GM19035 (cell line): ENCODE results near the gene RASL10B.
"Not testable (repeated sequence)": the region's sequence is repeated elsewhere in the genome, so short reads cannot be mapped to it uniquely, and the experiment has no call there.

Source experiments
- ATAC-seq: cut with Tn5 transposase; IDR thresholded peaks from one replicate; pipeline ENCODE4 v1.9.1; 2021; ENCODE audit not compliant: unreplicated experiment

Gene RASL10B

GRCh38 chr17:35731239-35731916, at the start of gene RASL10B:
TSS of gene RASL10B (plus strand) at chr17:35731639. CDS start at chr17:35735185, 3,546 bp downstream.
- ATAC-seq = no peak

- ATAC-seq = no peak
These were observed 47.8 kb upstream of the RASL10B start for GRCh38 chr17:35683591-35683990.

DNA sequence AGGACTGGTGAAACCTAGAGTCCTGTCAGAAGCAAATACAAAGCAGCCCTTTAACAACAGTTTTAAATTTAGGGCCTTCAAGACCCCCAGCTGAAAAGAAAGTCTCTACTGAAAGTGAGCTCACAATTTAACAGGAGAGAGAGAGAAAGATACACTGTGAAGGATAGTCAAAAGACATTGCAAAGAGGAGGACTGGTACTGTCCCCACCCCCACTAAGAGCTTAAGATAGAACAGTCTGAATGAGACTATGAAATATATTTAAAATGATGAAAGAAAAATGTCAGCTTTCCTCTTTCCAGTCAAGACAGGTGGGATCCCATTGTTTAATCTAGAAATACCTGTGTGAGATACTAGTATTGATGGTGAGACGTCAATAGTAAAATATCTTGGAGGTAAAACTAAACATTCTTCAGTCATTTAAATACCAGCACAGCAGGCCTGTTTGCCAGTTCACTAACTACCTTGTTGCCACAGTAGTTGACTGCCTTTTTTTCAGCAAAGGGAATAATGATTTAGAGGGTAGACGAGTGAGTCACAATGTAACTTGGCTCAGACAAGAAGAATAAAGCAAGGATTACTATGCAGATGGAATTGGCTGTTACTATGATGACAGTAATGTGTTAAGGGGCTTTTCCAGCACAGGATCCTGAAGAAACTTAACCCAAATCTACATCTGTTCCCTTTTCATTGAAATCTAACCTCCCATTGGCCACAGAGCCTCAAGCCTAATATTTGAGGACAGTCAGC, 47.2 kb upstream of the RASL10B start:
- ATAC-seq = no peak

DNA sequence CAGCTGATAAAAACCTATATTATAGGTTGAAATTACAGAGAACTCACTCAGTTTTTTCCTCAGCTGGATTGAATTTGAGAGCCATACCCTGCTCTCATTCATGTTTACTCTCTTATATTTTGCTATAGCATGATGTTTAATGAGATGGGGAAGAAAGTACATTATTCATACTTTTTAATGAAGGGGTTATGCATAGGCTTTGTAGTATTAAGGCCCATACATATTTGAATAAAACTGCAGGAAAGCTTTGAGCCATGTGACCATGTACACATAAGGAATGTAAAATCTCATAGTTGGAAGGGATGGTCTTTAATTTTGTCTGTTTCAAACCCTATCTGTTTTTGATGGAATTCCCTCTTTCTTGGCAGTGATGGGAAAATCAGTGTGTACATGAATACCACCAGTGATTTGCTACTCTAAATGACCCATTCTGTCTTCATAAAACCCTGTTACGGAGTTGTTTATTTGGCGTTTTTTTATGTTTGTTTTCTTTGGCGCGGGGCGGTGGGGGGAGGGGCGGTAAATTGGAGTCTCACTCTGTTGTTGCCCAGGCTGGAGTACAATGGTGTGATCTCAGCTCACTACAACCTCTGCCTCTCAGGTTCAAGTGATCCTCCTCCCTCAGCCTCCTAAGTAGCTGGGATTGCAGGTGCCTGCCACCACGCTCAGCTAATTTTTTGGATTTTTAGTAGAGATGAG, 38.8 kb upstream of the RASL10B start:
- no peak for ATAC-seq

DNA sequence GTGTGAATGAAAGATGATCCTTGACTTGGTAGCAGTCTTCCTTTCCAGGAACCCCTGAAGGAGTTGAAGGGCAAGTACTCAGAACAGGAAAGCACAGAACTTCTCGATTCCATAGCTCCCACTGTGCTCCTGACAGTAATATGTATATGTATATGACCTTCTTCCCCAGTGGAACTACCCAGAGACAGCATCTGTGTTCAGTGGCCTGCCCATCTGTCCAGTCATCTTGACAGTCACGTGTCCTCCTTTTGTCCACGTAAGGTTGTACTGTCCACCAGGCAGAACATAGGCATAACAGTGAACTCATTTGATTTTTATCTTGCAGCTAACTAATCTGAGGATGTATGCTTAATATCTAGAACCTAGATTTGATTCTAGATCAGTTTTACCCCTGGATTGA, 37.8 kb upstream of the RASL10B start:
- ATAC-seq = no peak

DNA sequence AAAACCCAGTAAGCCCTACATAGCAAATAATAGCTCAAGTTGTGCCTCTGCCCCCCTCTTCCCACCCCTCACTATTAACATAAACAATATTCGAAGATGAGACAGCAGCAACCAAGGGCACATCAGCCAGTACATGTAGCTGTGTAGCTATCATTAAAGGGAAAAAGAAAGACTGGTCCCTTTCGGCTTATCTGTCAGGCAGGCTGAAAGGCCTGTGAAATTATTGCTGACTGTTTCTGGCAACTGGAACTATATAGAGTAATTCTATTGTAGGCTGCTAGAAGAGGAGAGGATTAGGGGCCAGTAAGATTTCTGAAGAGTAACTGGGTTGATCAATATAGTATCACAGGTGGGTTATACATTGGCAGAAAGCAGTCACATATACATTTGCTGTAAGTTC, 36.5 kb upstream of the RASL10B start:
- ATAC-seq = no peak

- ATAC-seq = no peak
These were observed 35.8 kb upstream of the RASL10B start for GRCh38 chr17:35695613-35696012.

DNA sequence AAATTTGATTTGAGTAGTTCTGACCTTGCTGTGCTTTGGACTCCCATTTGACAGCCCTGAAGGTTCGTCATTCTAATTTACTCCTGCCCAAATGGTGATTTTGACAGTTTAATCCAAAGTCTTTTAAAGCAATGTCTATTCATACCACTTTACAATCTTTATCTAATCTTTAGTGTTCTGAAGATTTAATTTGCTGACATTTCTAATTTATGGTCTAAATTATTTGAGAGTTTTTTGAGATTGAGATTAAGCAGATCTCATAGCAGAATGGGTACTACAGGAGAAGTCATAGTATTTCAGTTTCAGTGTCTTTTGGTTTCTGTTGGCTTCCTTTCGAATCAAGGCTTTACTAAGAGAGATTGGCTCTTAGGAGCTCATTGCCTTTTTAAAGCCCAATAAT, 32.6 kb upstream of the RASL10B start:
- no peak for ATAC-seq

DNA sequence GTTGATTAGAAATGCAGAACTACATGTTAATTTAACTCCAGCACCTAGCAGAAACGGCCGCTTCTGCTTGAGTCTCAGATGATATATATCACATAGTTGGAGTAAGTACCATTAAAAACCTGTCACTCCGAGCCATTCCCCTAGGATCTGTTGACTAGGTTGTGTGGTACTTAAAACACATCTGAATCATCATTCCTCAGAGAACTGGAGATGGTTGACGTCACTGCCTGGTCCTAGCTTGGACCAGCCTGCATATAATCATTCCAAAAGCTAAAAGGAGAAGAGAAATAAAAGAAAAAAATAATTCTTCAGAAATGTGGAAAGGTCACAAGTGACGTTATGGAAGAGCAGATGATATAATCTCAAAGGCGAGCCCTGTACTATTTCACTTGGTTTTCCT, 31.3 kb upstream of the RASL10B start:
- ATAC-seq = no peak

DNA sequence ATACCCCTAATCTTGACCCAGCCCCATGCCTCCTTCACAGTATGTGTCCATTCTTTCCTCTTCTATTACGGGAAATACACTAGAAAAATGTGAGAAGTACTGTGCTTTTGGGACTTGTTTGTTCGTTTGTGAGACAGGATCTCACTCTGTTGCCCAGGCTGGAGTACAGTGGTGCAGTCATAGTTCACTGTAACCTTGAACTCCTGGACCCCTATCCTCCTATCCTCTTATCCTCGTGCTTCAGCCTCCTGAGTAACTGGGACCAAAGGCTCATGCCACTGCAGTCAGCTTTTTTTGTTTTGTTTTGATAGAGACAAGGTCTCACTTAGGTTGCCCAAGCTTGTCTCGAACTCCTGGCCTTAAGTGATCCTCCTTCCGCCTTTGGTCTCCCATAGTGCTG, 29.9 kb upstream of the RASL10B start:
- ATAC-seq = no peak

GRCh38 chr17:35703308-35703707, 28.1 kb upstream of the RASL10B start:
- not testable (repeated sequence) for ATAC-seq

DNA sequence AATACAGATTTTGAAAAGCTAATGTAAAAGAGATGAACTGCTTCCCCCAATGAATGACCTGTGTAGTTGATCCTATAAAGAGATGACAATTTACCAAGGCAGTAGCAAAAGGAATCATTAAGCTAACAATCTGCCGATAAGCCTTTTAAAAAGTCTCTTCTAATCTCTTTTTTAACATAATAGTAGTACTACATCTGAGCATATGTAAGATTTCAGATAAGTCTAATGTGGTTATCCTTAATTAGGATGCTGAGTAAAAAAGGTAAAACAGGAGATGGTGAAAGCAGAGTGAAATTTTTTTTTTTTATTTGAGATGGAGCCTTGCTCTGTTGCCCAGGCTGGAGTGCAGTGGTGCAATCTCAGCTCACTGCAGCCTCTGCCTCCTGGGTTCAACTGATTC, 26.2 kb upstream of the RASL10B start:
- ATAC-seq = no peak

GRCh38 chr17:35705705-35706104, 25.7 kb upstream of the RASL10B start:
- ATAC-seq = no peak

GRCh38 chr17:35708149-35708548, 23.3 kb upstream of the RASL10B start:
- ATAC-seq = no peak

- ATAC-seq = no peak
These were observed 22.5 kb upstream of the RASL10B start for GRCh38 chr17:35708951-35709350.

DNA sequence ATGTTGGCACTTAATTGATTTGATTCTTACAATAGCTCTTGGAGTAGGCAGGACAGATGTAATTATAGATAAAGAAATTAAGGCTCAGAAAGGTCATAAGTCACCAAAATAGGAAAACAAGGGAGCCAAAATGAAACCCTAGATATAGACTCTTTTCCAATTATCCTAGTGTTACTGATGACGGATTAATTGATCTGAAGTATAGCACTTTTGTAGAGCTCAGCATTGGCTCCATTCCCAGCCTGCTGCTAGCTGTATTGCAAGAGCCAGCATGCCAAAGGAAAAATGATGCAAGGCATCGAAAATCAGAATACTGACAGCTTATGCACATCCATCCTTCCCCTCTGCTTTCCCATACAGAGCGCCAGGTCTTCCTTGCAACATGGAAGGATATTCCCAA, 21.6 kb upstream of the RASL10B start:
- ATAC-seq = no peak

DNA sequence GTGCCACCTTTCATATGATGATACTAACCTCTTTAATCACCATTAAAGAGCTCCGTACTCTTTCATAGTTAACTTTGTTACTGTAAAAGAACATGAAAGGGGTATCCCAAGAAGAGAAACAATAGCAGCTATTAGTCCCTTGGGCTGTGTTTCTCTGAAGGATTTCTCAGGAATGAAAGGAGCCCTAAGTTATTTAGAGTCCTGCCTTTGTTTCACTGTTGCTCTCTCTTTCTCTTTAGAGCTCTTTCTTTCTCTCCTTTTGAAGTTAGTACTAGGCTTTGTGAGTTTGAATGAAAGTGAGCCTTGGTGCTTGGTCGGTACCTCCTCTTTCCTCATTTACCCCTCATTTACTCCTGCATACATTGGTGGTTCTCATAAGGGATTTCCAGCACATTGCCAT, 20.5 kb upstream of the RASL10B start:
- no peak for ATAC-seq

- no peak for ATAC-seq
These were observed 18.2 kb upstream of the RASL10B start for GRCh38 chr17:35713069-35713728.

- no peak for ATAC-seq
These were observed 16.5 kb upstream of the RASL10B start for GRCh38 chr17:35714988-35715387.

DNA sequence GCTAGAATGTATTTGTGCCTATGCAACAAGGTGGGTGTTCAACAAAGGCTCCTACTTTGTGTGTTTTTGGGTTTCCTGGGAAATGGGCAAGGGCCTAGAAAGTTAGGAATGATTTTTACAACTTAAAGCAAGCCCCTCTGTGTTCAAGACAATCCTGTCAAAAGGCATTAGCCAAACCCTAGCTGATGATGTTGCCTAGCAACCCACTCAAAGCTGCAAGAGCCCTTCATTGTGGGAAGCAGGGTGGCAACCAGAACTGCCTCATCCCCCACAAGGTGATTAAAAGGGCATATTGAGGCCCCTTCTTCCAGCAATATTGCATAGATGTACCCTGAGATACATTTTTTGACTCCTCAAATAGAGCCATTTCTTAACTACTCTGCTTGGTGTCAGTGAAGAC, 16.0 kb upstream of the RASL10B start:
- ATAC-seq = no peak

DNA sequence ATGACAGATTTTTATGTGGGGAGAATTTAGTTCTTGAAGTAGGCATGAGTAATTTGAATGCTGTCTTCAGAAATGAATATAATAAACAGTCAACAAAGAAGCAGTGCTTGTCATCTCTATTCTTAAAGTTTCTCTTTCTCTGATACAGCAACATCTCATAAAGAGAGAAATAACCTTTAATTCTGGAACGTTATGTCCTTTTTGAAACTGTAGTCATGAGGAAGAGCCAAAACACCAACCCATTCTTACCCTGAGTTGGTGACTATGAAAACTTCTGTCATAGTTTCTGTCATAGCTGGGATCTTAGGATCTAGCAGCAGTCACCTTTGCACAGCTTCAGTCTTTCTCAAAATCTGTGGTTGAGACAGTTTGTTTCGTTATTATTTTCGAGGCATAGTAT, 15.3 kb upstream of the RASL10B start:
- ATAC-seq = no peak
